Transverse colon (tissue), 4 donors: ENCODE measurements around the gene FRMD8.

Experiments
- CTCF ChIP-seq, 5 experiments: fragments of 200-600 bp in 3 of 5; fragments of 450-650 bp in 2 of 5; sonication (generic) in 3 of 5; IDR thresholded peaks; 1 replicate in 2 of 5; 2 replicates in 3 of 5; pipeline ENCODE4 v1.5.1; 2016 to 2017; ENCODE audit warnings: antibody characterized with exemption in 5 of 5, inconsistent platforms in 3 of 5, mild to moderate bottlenecking in 2 of 5, moderate library complexity in 1 of 5
- POLR2A ChIP-seq: fragments of 450-650 bp; IDR thresholded peaks from one replicate; pipeline ENCODE4 v1.6.1; 2016; ENCODE audit warnings: antibody characterized with exemption, mild to moderate bottlenecking, moderate library complexity
- POLR2AphosphoS5 ChIP-seq, 3 donors: sonication (generic); formaldehyde crosslinking; IDR thresholded peaks; one replicate each; pipeline ENCODE4 v1.6.1; 2016; ENCODE audit warnings: antibody characterized with exemption in 3 of 3

GRCh38 chr11:65445101-65445603 lies 58.7 kb downstream of the FRMD8 start:
- peak; percentile 70 to 77 (median 73) for TF ChIP-seq POLR2AphosphoS5 (IDR thresholded peaks at IDR 0.05)
- no peak for TF ChIP-seq CTCF (IDR thresholded peaks at IDR 0.05)
- no peak for TF ChIP-seq POLR2A
